ENCODE data around the gene CNPPD1.

CNPPD1 gene

GRCh38 chr2:219176818-219177551, at the start of gene CNPPD1:
Gene CNPPD1, minus strand, starts transcription at chr2:219176925. Its CDS starts 97 bp downstream, at chr2:219176828.
- in situ Hi-C loops (cut with MboI; ENCODE audit: low sequenced_read_pairs): no loop called here

- in situ Hi-C loops (cut with MboI; ENCODE audit: low sequenced_read_pairs): no loop called here
Observed at GRCh38 chr2:219225350-219225749, 48.6 kb upstream of the CNPPD1 start.

GRCh38 chr2:219223831-219224610, 47.3 kb upstream of the CNPPD1 start:
- in situ Hi-C loops (cut with MboI; ENCODE audit: low sequenced_read_pairs): no loop called here

- in situ Hi-C loops (cut with MboI; ENCODE audit: low sequenced_read_pairs): no loop called here
Observed at GRCh38 chr2:219221957-219222518, 45.3 kb upstream of the CNPPD1 start.

- in situ Hi-C loops (cut with MboI; ENCODE audit: low sequenced_read_pairs): no loop called here
Observed at GRCh38 chr2:219220652-219221402, 44.1 kb upstream of the CNPPD1 start.

- in situ Hi-C loops (cut with MboI; ENCODE audit: low sequenced_read_pairs): no loop called here
Observed at GRCh38 chr2:219219784-219220532, 43.2 kb upstream of the CNPPD1 start.

- in situ Hi-C loops (cut with MboI; ENCODE audit: low sequenced_read_pairs): no loop called here
Observed at GRCh38 chr2:219218732-219219701, 42.3 kb upstream of the CNPPD1 start, which contains the start of gene ABCB6. Gene ABCB6, minus strand, starts transcription at chr2:219218958. Its CDS starts 285 bp downstream, at chr2:219218673.

- in situ Hi-C loops (cut with MboI; ENCODE audit: low sequenced_read_pairs): no loop called here
Observed at GRCh38 chr2:219218217-219218731, 41.5 kb upstream of the CNPPD1 start.

- in situ Hi-C loops (cut with MboI; ENCODE audit: low sequenced_read_pairs): no loop called here
Observed at GRCh38 chr2:219216535-219216915, 39.8 kb upstream of the CNPPD1 start.

- in situ Hi-C loops (cut with MboI; ENCODE audit: low sequenced_read_pairs): no loop called here
Observed at GRCh38 chr2:219215871-219216534, 39.3 kb upstream of the CNPPD1 start.

- in situ Hi-C loops (cut with MboI; ENCODE audit: low sequenced_read_pairs): no loop called here
Observed at GRCh38 chr2:219214786-219215185, 38.1 kb upstream of the CNPPD1 start.

- in situ Hi-C loops (cut with MboI; ENCODE audit: low sequenced_read_pairs): no loop called here
Observed at GRCh38 chr2:219214141-219214540, 37.4 kb upstream of the CNPPD1 start.

- in situ Hi-C loops (cut with MboI; ENCODE audit: low sequenced_read_pairs): no loop called here
Observed at GRCh38 chr2:219213486-219214071, 36.9 kb upstream of the CNPPD1 start.

- in situ Hi-C loops (cut with MboI; ENCODE audit: low sequenced_read_pairs): no loop called here
Observed at GRCh38 chr2:219213026-219213415, 36.3 kb upstream of the CNPPD1 start.

- in situ Hi-C loops (cut with MboI; ENCODE audit: low sequenced_read_pairs): no loop called here
Observed at GRCh38 chr2:219210886-219211362, 34.2 kb upstream of the CNPPD1 start.

- in situ Hi-C loops (cut with MboI; ENCODE audit: low sequenced_read_pairs): no loop called here
Observed at GRCh38 chr2:219210196-219210885, 33.6 kb upstream of the CNPPD1 start.
